GM12864 (cell line): ENCODE measurements around the gene HIGD1A.

Experiments used
- DNase-seq: peaks from one replicate; pipeline ENCODE4 v3.0.0-alpha.2; 2011; ENCODE audit warnings: low read depth
- H3K4me3 ChIP-seq: 2 replicates; pipeline ENCODE4 v1.5.1; 2011; ENCODE audit warnings: mild to moderate bottlenecking, low read depth, low read length, control low read depth
- TF ChIP-seq, protein P1 (sequence below): IDR thresholded peaks from 2 replicates; pipeline ENCODE4 v1.5.1; 2011; ENCODE audit warnings: low read depth, mild to moderate bottlenecking, moderate library complexity, low read length, control low read depth, inconsistent platforms; ENCODE audit errors: missing control alignments

HIGD1A gene

DNA sequence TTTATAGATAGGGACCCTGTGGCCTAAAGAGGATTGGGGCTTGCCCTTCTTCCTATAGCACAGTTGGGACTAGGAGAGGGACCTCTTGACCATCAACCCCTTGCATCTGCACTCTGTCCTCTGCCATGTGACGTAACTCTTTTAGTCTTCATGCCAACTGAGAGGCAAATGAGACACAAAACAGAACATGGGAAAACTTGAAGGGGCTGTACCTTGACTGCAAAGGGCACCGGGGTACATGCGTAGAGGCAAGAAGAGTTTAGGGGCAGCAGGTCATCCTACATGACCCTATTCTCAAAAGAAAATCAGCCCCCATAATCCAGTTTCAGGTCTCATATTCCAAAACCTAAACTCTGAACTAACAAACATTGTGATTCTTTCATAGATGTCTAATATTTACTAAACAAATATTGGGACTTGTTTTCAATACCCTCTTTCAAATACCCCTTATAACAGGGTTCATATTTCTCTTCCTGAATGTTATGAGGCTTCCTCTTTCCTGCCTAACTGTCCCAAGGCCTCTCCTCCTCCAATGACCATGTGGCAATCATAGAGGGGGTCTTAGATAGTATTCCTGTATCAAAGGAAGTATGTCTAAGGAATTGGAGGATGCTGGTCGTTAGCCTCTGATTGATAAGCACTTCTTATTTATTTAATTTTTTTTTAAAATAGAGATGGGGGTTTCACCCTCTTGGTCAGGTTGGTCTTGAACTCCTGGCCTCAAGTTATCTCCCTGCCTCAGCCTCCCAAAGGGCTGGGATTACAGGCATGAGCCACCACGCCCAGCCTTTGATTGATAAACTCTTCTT lies 25.5 kb upstream of the HIGD1A start:
- no peak for DNase-seq
- TF ChIP-seq, protein P1, sequence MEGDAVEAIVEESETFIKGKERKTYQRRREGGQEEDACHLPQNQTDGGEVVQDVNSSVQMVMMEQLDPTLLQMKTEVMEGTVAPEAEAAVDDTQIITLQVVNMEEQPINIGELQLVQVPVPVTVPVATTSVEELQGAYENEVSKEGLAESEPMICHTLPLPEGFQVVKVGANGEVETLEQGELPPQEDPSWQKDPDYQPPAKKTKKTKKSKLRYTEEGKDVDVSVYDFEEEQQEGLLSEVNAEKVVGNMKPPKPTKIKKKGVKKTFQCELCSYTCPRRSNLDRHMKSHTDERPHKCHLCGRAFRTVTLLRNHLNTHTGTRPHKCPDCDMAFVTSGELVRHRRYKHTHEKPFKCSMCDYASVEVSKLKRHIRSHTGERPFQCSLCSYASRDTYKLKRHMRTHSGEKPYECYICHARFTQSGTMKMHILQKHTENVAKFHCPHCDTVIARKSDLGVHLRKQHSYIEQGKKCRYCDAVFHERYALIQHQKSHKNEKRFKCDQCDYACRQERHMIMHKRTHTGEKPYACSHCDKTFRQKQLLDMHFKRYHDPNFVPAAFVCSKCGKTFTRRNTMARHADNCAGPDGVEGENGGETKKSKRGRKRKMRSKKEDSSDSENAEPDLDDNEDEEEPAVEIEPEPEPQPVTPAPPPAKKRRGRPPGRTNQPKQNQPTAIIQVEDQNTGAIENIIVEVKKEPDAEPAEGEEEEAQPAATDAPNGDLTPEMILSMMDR = no peak
- H3K4me3 ChIP-seq = no peak overlapping the region

- H3K4me3 ChIP-seq = no peak overlapping the region
- no peak for DNase-seq
- TF ChIP-seq, protein P1 = no peak
Measured at GRCh38 chr3:42829083-42829627, 24.9 kb upstream of the HIGD1A start.

- TF ChIP-seq, protein P1 = no peak
- H3K4me3 ChIP-seq = no peak overlapping the region
- no peak for DNase-seq
Measured at GRCh38 chr3:42827654-42828053, 23.4 kb upstream of the HIGD1A start.

GRCh38 chr3:42827023-42827422 lies 22.7 kb upstream of the HIGD1A start:
- H3K4me3 ChIP-seq = no peak overlapping the region
- TF ChIP-seq, protein P1 = no peak
- no peak for DNase-seq

DNA sequence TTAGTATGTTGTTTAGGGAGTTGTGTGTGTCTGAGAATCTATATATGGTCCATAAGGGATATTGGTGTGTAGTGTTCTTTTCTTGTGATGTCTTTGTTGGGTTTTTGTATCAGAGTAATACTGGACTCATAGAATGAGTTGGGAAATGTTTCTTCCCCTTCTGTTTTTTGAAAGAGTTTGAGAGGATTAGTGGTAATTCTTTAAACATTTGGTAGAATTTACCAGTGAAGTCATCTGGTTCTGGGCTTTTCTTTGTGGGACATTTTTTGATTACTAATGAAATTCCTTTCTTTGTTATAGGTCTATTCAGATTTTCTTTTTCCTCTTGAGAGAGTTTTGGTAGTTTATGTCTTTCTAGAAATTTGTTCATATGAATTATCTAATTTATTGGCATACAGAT lies 21.9 kb upstream of the HIGD1A start:
- DNase-seq = no peak
- H3K4me3 ChIP-seq = no peak overlapping the region
- TF ChIP-seq, protein P1 = no peak

DNA sequence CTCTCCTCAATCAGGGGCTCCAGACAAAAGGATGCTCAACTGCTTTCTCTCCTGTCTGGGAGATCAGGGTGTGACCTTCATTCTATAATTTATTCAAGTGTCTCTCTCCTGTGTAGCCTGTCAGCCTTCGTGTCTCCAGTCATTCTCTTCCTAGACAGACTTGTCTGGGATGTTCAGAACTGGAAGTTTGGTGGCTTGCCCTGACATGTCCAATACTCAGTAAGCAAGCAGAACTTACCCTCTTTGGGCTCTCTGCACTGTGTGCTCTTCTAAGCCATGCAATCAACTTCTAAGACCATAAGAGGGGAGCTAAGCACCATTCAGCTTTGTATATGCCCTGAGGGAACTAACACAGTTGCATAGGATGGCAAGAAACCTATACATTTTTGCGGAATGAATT lies 19.1 kb upstream of the HIGD1A start:
- TF ChIP-seq, protein P1 = no peak
- no peak overlapping the region for H3K4me3 ChIP-seq
- DNase-seq = no peak

DNA sequence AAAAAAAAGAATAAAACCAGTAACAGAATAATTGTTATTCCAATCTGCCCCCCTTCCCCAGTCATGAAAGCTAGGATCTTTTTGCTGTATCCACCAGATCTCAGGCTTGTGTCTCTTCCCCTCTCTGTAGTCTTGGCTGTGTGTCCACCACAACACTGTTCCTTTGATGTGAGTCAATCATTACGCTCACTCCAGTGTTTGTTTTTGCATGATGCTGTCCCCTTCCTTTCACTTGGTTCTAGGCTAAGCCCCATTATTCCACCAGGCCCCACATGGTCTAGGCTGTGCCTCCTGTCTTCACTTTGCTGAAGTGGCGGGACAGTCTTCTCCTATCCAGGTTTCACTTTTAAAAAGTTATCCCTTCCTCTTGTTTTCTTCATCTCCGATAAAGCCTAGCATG lies 18.5 kb upstream of the HIGD1A start:
- TF ChIP-seq, protein P1 = no peak
- no peak overlapping the region for H3K4me3 ChIP-seq
- no peak for DNase-seq
